Left hindlimb (tissue), 1 donor: ENCODE results near the gene KIF19.

Experiments used
- DNase-seq: peaks from one replicate; pipeline ENCODE4 v3.0.0-alpha.2; 2018

The KIF19 gene

GRCh38 chr17:74304184-74304583 lies 21.8 kb upstream of the KIF19 start:
- no peak for DNase-seq

- DNase-seq, result no peak
These were observed 20.0 kb upstream of the KIF19 start for GRCh38 chr17:74305865-74306654.

- no peak for DNase-seq
These were observed 17.8 kb upstream of the KIF19 start for GRCh38 chr17:74307984-74308773.

DNA sequence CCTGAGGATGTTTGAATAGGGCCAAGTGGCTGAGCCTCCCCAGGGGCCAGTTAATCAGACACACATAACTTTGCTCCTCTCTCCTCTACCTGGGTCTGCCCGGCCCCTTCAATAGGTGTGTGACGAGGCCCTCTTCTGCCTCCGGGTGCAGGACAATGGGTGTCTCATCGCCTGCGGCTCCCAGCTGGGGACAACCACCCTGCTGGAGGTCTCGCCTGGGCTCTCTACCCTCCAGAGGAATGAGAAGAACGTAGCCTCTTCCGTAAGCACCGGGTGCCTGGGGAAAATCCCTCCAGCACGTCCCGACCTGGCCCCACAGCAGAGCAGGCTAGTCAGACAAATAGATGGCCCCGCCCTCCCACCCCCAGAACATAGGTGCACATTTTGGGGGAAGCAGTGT lies 16.1 kb upstream of the KIF19 start:
- no peak for DNase-seq

- DNase-seq, result no peak
These were observed 11.1 kb upstream of the KIF19 start for GRCh38 chr17:74314877-74315276.

- no peak for DNase-seq
These were observed 9.8 kb upstream of the KIF19 start for GRCh38 chr17:74316220-74316619.

GRCh38 chr17:74317071-74317470 lies 9.0 kb upstream of the KIF19 start:
- DNase-seq, result no peak

DNA sequence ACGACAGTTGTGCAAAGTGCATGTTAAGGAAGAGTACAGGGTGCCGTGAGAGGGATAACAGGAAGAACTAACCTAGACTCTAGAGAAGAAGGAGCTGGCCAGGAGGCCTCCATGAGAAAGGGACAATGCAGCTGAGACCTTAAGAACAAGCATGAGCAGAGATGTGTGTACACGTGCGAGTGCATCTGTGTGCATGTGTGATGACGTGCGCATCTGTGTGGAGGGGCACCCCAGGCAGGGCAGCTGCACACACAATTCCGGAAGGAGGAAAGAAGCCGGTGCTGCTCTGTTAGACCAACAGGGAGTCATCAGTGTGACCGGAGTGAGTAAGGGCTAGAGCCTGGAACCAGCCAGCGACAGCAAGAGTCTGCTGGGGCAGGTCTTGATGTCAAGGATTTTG lies 7.6 kb upstream of the KIF19 start:
- no peak for DNase-seq

DNA sequence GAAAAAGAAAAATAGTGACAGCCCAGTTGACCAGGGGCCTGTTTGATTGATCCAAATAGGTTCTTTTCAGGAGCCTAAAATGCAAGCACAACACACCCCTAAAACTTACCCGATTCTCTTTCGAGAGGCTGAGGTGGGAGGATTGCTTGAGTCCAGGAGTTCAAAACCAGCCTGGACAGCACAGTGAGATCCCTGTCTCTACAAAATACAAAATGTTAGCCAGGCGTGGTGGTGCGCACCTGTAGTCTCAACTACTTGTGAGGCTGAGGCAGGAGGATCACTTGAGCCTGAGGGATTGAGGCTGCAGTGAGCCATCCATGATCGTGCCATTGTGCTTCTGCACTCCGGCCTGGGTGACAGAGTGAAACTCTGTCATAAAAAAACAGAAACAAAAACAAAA lies 1.5 kb upstream of the KIF19 start:
- DNase-seq, result no peak

- no peak for DNase-seq
These were observed 667 bp upstream of the KIF19 start for GRCh38 chr17:74325376-74325742.

DNA sequence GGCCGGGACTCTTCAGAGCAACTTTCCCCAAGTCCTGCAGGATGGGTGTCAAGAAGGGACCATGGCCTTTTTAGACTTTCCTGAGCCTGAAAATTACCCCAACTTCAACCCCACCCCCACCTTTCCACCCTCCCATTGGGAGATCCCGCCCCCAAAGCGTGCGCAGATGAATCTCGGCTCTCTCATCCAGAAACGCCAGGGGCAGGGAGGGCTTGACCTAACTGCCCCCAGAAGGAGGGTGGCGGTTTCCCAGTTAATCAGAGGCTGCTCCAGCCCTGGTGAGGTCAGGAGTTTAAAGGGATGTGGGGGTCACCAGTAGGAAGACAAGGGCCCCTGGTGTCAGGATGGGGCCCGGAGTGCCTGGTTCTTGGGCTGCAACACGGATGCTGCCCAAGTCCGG lies 480 bp downstream of the KIF19 start:
- DNase-seq, result no peak

- DNase-seq, result no peak
These were observed 2.5 kb downstream of the KIF19 start for GRCh38 chr17:74328487-74328886.

GRCh38 chr17:74329378-74329777 lies 3.4 kb downstream of the KIF19 start:
- DNase-seq, result no peak

DNA sequence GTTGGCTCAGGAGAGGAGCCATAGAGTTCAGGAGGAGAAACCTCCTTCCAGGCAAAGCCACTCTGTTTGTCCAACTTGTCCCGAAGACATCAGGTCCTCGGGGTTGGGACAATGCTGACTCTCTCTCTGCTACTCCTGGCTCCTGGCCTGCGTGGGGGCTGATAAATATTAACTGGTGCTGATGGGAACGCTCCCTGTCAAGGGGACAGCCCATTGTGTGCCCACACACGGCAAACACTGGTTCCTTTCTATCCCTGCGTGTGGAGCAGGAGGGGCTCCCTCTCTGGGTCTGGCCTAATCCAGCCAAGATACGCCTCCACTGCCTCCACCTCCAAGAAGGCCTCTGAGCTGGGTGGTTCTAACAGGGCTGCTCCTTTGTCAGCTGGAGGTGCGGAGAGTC lies 4.4 kb downstream of the KIF19 start:
- DNase-seq, result no peak

DNA sequence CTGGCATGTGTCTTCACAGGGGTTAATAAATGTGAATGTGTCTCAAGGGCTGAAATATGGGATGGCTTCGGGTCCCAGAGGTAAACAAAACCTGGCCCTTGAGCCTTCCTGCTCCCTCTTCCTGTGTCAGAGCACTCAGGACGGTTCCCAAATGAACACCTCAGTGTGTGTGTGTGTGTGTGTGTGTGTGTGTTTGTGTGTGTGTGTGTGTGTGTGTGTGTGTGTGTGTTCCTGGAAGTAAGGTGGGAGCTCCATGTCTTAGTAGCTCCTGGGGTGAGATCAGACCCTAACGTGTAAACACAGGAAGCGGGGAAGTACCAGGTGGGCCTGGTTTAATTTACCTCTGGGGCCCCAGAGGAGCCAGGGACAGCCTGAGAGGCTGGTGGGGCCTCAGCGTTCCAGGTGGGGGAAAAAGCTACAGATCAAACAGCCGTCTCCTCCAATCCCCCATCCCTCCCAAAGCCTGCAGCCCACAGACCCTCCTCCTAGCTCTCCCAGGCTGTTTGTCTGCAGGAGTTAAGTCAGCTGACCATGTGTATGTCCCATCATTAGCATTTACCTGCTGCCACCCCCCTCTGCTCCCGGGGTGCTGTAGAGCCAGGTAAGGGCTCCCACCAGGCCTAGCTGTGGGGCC lies 6.1 kb downstream of the KIF19 start:
- DNase-seq, result no peak

- DNase-seq, result no peak
These were observed 6.8 kb downstream of the KIF19 start for GRCh38 chr17:74332763-74333283.

DNA sequence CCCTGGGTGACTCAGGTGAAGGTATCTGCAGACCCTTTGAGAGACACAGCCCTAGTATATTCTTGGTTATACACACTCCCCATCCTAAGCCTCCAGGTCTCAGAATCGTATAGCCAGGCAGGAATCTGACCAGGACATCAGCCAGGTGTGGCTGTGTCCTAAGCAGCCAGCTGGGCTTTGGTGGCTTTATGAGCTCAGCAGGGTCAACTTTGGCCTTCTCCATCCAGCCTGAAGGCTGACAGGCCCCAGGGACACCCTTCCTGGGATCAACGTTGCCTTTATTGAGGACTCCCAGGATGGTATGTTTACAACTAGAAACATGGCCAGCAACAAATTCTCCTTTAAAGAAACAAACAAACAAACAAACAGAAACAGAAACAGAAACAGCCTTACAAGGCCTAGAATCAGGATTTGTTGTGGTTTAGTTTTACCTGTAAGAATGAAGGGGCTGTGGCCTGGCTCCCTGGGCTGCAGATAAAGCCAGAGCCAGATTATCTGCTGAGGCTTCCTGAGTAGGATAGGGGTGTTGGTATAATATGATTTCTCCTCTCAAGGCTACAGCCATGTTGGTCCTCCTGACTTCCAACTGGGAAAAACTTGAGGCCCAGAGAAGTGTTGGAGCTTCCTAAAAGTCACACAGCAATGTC lies 8.5 kb downstream of the KIF19 start:
- no peak for DNase-seq

DNA sequence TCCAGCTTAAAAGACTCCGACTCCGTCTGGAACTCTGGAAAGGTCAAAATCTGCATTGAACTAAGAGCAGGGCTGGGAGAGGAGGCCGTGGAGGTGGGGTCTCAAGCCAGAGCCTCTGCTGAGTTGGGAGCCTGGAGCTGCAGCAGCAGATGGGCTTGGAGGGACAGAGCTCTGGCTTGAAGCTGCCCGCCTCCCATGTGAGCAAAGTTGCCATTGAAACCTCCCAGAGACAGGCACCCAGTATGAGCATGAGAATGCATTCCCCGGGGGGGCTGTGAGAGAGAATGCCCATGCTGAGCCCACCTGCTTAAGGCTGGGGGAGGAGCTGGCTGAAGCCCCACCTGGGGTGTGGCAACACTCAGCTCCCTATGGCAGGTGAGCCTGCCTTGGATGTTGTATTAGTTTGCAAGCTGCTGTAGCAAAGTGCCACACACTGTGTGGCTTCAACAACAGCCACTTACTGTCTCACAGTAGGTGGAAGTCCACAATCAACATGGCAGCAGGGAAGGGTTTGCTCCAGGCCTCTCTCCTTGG lies 9.6 kb downstream of the KIF19 start:
- no peak for DNase-seq

DNA sequence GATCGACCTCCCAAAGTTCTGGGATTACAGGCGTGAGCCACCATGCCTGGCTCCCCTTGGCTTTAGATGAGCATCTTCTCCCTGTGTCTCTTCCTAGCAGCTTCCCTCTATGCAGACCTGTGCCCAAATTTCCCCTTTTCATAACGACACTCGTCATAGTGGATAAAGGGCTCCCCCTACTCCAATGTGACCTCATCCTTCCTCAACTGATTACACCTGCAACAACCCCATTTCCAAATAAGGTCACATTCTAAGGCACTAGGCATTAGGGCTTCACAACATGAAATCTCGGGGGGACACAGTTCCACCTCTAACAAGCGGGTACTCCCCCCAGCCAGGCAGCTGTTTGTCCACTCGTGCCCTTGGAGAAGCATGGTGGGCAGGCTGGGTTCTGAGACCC lies 10.3 kb downstream of the KIF19 start:
- no peak for DNase-seq

DNA sequence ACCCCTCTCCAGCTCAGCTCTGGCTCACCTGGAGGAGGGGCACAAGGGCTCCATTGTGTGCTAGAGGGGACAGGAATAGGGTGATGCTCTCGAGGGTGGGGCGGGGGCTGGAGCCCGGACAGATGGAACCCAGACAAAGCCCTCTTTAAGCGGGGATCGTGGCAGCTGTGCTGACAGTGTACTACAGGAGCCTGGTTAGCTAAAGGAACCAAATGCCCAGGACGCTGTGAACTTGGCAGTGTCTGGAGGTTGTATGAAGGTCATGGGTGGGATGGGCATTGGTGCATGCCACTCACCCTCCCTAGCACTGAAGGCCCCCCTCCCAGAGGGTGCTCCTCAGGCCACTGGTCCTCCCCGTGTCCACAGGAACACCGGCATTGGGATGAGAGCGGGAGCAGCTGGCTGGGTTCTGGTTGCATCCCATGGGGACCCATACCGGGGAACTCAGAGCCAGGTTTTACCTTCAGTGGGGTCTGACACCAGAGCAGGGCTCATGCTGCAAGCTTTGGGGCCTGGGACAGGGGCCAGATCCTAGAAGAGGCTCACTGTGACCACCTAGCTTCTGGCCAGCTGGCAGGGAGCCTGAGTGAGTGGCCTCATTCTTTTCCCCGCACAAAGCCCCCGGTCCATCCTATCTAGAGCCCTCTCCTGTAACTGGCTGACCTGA lies 11.9 kb downstream of the KIF19 start:
- no peak for DNase-seq

DNA sequence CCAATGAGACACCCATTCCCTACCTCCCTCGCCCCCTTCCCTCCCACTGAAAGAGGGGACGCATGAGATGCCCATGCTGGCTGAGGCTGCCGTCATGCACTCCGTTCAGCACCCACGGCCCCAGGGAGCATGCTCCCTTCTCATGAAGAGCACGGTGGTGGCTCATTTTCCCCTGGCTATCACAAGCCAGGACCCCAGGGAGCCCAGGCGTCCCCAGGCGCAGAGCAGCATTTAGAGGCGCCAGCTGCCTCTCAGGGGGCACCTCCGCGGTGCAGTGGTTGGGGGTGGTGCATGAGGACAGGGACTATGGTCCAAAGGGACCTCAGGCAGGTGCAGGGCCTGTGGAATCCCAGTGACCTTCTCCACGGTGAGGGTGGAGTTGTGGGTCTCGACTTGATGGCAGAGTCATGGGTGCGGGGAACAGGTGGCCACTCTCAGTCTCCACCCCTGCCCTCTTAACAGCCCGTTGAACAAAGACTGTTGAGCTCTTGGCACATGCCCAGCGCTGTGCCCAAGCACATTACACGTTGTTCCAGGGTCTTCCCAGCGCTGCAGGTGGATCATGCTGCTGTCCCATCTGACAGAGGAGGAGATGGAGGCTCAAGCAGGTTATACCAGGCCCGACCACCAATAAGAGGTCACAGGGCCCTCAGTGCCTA lies 13.6 kb downstream of the KIF19 start:
- no peak for DNase-seq
